Activated T-helper 1 cell treated with anti-CD3 and anti-CD28 coated beads, Interleukin-12 subunit alpha, Interleukin-12 subunit beta, Interleukin-2, Interleukin-4 antibody, amounts not matched to agents 30 ng/mL and 10 ng/mL and 1 ng/mL, durations not matched to agents 14 hours and 24 hours and 36 hours (primary cell): ENCODE data around the gene XPC. TPM values are rescaled to one million over a fixed set of nuclear protein-coding genes. Genes with fewer than 3 reads are reported as not detected.
"Not testable (repeated sequence)": the region's sequence is repeated elsewhere in the genome, so short reads cannot be mapped to it uniquely, and the experiment has no call there.

Experiments
- DNase-seq: peaks from one replicate; pipeline ENCODE4 v3.0.0; 2021; ENCODE audit warnings: low spot score
- H3K27ac Mint-ChIP-seq: one replicate; pipeline ENCODE4 v1.8.0; 2021; ENCODE audit warnings: mild to moderate bottlenecking, mixed read lengths
- H3K27me3 Mint-ChIP-seq: one replicate; pipeline ENCODE4 v1.8.0; 2022; ENCODE audit warnings: mild to moderate bottlenecking, moderate library complexity, mixed read lengths; ENCODE audit not compliant: insufficient read depth
- H3K36me3 Mint-ChIP-seq: one replicate; pipeline ENCODE4 v1.8.0; 2021; ENCODE audit warnings: low read depth, mixed read lengths
- H3K4me1 Mint-ChIP-seq: one replicate; pipeline ENCODE4 v1.8.0; 2021; ENCODE audit warnings: low read depth, mixed read lengths
- H3K4me3 Mint-ChIP-seq: one replicate; pipeline ENCODE4 v1.8.0; 2021; ENCODE audit warnings: mild to moderate bottlenecking, moderate library complexity, mixed read lengths
- H3K9me3 Mint-ChIP-seq: one replicate; pipeline ENCODE4 v1.8.0; 2021; ENCODE audit warnings: mixed read lengths
- intact Hi-C: fragments of 100-400 bp; cut with micrococcal nuclease; formaldehyde crosslinking; loops from one replicate; pipeline ENCODE4 v1.15.1; 2024
- total RNA-seq: library from RNA; stranded (reverse); gene quantifications from 2 replicates; pipeline ENCODE4 v1.2.3, GENCODE V29; 2022

XPC gene
- total RNA-seq, result 34.1 and 35.9 TPM in 2 replicates

DNA sequence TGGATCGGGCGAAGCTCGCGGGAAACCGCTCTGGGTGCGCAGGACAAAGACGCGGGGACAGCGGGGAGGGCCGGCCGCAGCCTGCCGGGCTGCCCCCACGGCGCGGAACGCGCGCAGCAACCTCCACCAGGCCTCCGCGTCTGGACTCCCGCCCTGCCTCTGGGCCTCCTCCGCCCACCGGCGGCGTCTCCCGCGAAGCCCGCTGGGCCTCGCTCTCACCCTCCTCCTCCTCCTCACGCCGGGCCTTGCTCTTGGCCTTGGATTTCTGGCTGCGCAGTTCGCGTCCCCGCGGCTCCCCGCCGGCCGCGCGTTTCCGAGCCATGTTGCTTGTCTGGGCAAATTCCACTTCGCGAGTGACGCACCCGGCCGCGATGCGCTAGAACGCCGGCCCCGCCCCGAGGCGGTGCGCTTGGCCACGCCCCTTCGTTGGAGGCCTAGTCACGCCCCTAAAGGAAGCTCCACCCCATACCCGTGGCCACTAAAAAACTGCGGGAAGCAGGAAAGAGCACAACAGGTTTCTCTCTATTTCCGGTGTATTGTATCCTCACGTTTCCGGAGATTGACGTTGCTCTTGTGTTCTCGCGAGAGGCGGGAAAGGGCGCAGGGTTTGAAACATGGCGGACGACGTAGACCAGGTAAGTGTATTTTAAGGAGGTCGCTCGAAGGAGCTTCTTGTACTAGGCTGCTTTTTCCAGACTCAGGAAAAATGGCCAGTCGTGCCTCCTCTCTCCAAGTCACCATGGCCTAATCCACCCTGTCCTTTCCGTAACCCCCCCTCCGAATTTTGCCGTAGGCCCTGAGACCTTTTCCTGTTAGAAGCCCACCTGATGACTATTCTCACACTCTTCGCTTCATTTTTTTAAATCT is at the start of gene XPC, which contains the start of gene LSM3:
TSS of gene XPC (minus strand) at position 355 of the 867 bp plus-strand sequence. CDS start at position 322, 33 bp downstream.
TSS of gene LSM3 (plus strand) at position 571 of the 867 bp plus-strand sequence. CDS start at position 615, 44 bp downstream.
- Mint-ChIP-seq H3K27me3 (no peaks in the 10 kb centered on the region), H3K36me3 (peaks cover 20% of the 10 kb centered on the region), H3K27ac (peak within 1 kb of the TSS; percentile 99), H3K4me3 (peak within 1 kb of the TSS; percentile 94), H3K9me3 (no peaks in the 10 kb centered on the region), H3K4me1 (peaks cover 64% of the 10 kb centered on the region)
- DNase-seq, result peak; percentile 98
- intact Hi-C loops, result loop anchor here (1.0 to 10.0 kb wide), 16 partner anchors 34 to 1621 kb away; partner anchors contain the start of genes BTD, CAPN7, CCDC174 and CHCHD4

GRCh38 chr3:14227856-14228255 is 49.5 kb upstream of the XPC start:
- Mint-ChIP-seq H3K36me3 (no peaks in the 10 kb centered on the region), H3K27ac (no peak overlapping the region), H3K4me1 (peaks cover 7% of the 10 kb centered on the region), H3K9me3 (peaks cover 2% of the 10 kb centered on the region), H3K4me3 (no peak overlapping the region), H3K27me3 (peaks cover 21% of the 10 kb centered on the region)
- intact Hi-C loops, result no loop called here
- DNase-seq, result no peak

- H3K4me1 Mint-ChIP-seq, DNase-seq, H3K4me3 Mint-ChIP-seq, H3K27ac Mint-ChIP-seq, H3K9me3 Mint-ChIP-seq, intact Hi-C loops, H3K36me3 Mint-ChIP-seq: not testable (repeated sequence)
- H3K27me3 Mint-ChIP-seq, result peaks cover 16% of the 10 kb centered on the region
Measured at GRCh38 chr3:14226351-14226750, 48.0 kb upstream of the XPC start.

DNA sequence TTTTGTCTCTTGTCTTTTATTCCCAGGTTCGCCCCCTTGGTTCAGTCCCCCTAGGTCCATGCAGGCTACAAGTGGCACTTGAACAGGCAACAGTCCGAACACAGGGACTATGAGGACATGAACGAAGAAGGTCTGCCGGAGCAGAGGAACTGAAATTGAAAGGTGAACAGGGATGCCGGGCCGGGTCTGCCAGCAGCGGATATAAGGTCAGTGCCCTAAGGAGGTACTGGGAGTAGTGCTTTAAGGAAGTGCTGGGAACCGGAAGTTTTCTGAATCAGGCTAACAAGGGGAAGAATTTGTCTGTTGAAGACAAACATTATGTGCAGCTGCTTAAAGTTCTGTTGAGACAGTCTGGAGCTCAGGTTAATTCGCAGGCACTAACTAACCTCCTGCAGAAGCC is 47.0 kb upstream of the XPC start:
- intact Hi-C loops, result no loop called here
- peaks cover 23% of the 10 kb centered on the region for H3K27me3 Mint-ChIP-seq
- no peak for DNase-seq
- H3K9me3 Mint-ChIP-seq, result peaks cover 15% of the 10 kb centered on the region
- no peaks in the 10 kb centered on the region for H3K4me1 Mint-ChIP-seq
- H3K36me3 Mint-ChIP-seq, result no peaks in the 10 kb centered on the region
- no peak overlapping the region for H3K4me3 Mint-ChIP-seq
- no peak overlapping the region for H3K27ac Mint-ChIP-seq

DNA sequence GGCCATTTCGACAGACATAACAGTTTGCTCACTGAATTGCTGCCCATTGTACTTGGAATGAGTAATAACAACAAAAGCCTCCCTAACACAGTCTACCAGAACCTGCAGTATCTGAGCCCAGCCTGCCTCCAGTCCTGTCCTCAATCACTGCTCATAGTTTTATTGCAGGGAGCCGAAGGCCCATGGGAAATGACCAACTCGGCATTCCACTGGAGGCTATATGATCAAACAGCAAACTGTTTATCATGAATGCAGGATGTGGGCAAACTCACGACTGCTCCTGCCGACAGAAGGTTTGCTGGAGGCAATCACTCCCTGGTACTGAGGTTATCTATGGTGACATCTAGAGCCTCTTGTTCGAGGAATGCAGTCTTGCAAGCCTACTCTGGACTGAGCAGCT is 46.5 kb upstream of the XPC start:
- intact Hi-C loops, result no loop called here

GRCh38 chr3:14223595-14223994 is 45.2 kb upstream of the XPC start:
- Mint-ChIP-seq H3K27ac (no peak overlapping the region), H3K9me3 (peaks cover 15% of the 10 kb centered on the region)

More for the DNA sequence above, 46.5 kb upstream of the XPC start:
- H3K27me3 Mint-ChIP-seq, result peaks cover 24% of the 10 kb centered on the region
- H3K9me3 Mint-ChIP-seq, result peaks cover 15% of the 10 kb centered on the region
- DNase-seq, result no peak
- H3K36me3 Mint-ChIP-seq, result no peaks in the 10 kb centered on the region
- no peak overlapping the region for H3K27ac Mint-ChIP-seq
- no peaks in the 10 kb centered on the region for H3K4me1 Mint-ChIP-seq
- H3K4me3 Mint-ChIP-seq, result no peak overlapping the region

GRCh38 chr3:14222900-14223594 is 44.6 kb upstream of the XPC start:
- no peak for DNase-seq
- peaks cover 22% of the 10 kb centered on the region for H3K27me3 Mint-ChIP-seq
- intact Hi-C loops, result no loop called here
- H3K4me3 Mint-ChIP-seq, result no peak overlapping the region
- no peaks in the 10 kb centered on the region for H3K4me1 Mint-ChIP-seq
- H3K9me3 Mint-ChIP-seq, result peaks cover 15% of the 10 kb centered on the region
- no peak overlapping the region for H3K27ac Mint-ChIP-seq
- H3K36me3 Mint-ChIP-seq, result no peaks in the 10 kb centered on the region

More at GRCh38 chr3:14223595-14223994, 45.2 kb upstream of the XPC start:
- DNase-seq, result no peak
- Mint-ChIP-seq H3K4me3 (no peak overlapping the region), H3K27me3 (peaks cover 24% of the 10 kb centered on the region), H3K4me1 (no peaks in the 10 kb centered on the region), H3K36me3 (no peaks in the 10 kb centered on the region)
- intact Hi-C loops, result no loop called here

GRCh38 chr3:14222457-14222856 is 44.1 kb upstream of the XPC start:
- Mint-ChIP-seq H3K4me1 (no peaks in the 10 kb centered on the region), H3K9me3 (peaks cover 15% of the 10 kb centered on the region), H3K36me3 (no peaks in the 10 kb centered on the region), H3K4me3 (no peak overlapping the region), H3K27ac (no peak overlapping the region), H3K27me3 (peaks cover 22% of the 10 kb centered on the region)
- intact Hi-C loops, result no loop called here
- DNase-seq, result no peak

GRCh38 chr3:14221902-14222301 is 43.5 kb upstream of the XPC start:
- H3K27me3 Mint-ChIP-seq, result peaks cover 22% of the 10 kb centered on the region
- intact Hi-C loops, result no loop called here
- H3K9me3 Mint-ChIP-seq, result peaks cover 15% of the 10 kb centered on the region
- no peaks in the 10 kb centered on the region for H3K36me3 Mint-ChIP-seq
- no peak for DNase-seq
- no peaks in the 10 kb centered on the region for H3K4me1 Mint-ChIP-seq
- no peak overlapping the region for H3K27ac Mint-ChIP-seq
- H3K4me3 Mint-ChIP-seq, result no peak overlapping the region

DNA sequence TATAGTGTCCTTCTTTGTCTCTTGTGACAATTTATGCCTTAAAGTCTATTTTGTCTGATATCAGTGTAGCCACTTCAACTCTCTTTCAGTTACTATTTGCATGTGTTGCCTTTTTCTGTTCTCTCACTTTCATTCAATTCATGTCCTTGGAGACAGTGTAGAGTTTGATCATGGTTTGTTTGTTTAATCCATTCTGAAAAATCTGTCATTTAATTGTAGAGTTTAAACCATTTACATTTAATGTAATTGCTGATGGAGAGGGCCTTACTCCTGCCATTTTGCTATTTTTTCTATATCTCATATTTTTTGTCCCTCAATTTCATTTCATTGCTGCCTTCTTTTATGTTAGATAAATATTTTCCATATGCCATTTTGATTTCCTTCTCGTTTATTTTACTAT is 42.5 kb upstream of the XPC start:
- Mint-ChIP-seq H3K4me1 (no peaks in the 10 kb centered on the region), H3K27me3 (peaks cover 22% of the 10 kb centered on the region), H3K4me3 (no peak overlapping the region), H3K9me3 (peaks cover 15% of the 10 kb centered on the region), H3K27ac (no peak overlapping the region), H3K36me3 (no peaks in the 10 kb centered on the region)
- no peak for DNase-seq
- intact Hi-C loops, result no loop called here

DNA sequence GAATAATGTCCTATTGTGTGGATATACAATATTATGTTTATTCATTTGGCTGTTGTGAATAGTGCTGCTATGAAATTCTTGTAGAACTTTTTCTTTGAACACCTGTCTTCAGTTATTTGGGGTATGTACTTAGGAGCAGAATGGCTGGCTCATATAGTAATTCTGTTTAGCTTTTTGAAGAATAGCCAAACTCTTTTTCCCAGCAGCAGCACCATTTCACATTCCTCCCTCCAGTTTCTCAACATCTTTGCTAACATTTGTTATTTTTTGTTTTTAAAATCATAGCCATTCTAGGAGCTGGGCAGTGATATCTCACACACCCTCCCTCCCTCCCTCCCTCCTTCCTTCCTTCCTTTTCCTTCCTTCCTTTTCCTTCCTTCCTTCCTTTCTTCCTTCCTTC is 40.0 kb upstream of the XPC start:
- intact Hi-C loops, result no loop called here
- H3K27ac Mint-ChIP-seq, result no peak overlapping the region
- H3K9me3 Mint-ChIP-seq, result peaks cover 15% of the 10 kb centered on the region

GRCh38 chr3:14216257-14217048 is 38.1 kb upstream of the XPC start:
- Mint-ChIP-seq H3K27ac (no peak overlapping the region), H3K4me3 (no peak overlapping the region), H3K36me3 (no peaks in the 10 kb centered on the region), H3K9me3 (peaks cover 9% of the 10 kb centered on the region), H3K27me3 (peaks cover 14% of the 10 kb centered on the region), H3K4me1 (no peaks in the 10 kb centered on the region)
- no peak for DNase-seq
- intact Hi-C loops, result no loop called here

More for the DNA sequence above, 40.0 kb upstream of the XPC start:
- Mint-ChIP-seq H3K36me3 (no peaks in the 10 kb centered on the region), H3K4me3 (no peak overlapping the region), H3K27me3 (peaks cover 16% of the 10 kb centered on the region), H3K4me1 (no peaks in the 10 kb centered on the region)
- DNase-seq, result no peak
